Bronchial epithelial cell (primary cell): Measurements from ENCODE around the gene LRRN2. TPM values are rescaled to one million over a fixed set of nuclear protein-coding genes. Genes with fewer than 3 reads are reported as not detected.

Source experiments
- DNase-seq: peaks from one replicate; pipeline ENCODE4 v3.0.0-alpha.2; 2010; ENCODE audit warnings: low read depth
- FAIRE-seq: peaks from 2 replicates; lab custom pipeline; 2011; peaks lifted over from hg19 to GRCh38; lab: Jason Lieb, UNC
- H3K27me3 ChIP-seq: 2 replicates; pipeline ENCODE4 v1.5.1; 2011; ENCODE audit warnings: low read length; ENCODE audit not compliant: control insufficient read depth, insufficient read depth
- H3K36me3 ChIP-seq: 2 replicates; pipeline ENCODE4 v1.5.1; 2011; ENCODE audit warnings: low read length; ENCODE audit not compliant: control insufficient read depth, insufficient read depth
- H3K4me3 ChIP-seq: 2 replicates; pipeline ENCODE4 v1.5.1; 2011; ENCODE audit warnings: mild to moderate bottlenecking, low read depth, low read length, control low read depth
- total RNA-seq: library from RNA; depleted of rRNA; stranded (reverse); fragments of >200 nt; gene quantifications from 2 replicates; pipeline ENCODE4 v1.2.1, GENCODE V29; 2014
- TF ChIP-seq, protein P1 (sequence below): IDR thresholded peaks from 2 replicates; pipeline ENCODE4 v1.5.1; 2011; ENCODE audit warnings: mild to moderate bottlenecking, moderate library complexity, low read length, control low read depth, inconsistent platforms; ENCODE audit not compliant: insufficient read depth, severe bottlenecking

LRRN2 gene
- total RNA-seq, 1 donor from 2014 or later: not detected

DNA sequence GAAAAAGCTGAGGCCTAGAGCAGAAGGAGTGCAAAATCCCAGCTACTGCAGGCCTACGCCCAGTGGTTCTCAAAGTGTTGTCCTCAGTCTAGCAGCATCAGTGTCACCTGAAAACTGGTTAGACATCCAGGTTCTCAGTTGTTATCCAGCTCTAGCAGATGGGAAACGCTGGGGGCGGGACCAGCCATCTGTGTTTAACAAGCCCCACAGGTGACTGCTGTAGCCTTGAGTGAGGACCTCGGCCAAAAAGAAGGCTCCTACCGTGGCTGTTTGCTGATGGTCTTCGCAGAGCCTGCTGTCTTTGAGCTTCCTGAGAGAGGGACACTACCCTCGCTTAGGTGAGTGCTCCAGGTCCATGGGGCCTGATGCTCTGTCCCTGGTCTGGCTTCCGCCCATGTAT is 69.7 kb downstream of the LRRN2 start:
- H3K36me3 ChIP-seq: no peaks in the 10 kb centered on the region
- FAIRE-seq (no peak), DNase-seq (no peak)
- no peak overlapping the region for H3K4me3 ChIP-seq
- TF ChIP-seq, protein P1, sequence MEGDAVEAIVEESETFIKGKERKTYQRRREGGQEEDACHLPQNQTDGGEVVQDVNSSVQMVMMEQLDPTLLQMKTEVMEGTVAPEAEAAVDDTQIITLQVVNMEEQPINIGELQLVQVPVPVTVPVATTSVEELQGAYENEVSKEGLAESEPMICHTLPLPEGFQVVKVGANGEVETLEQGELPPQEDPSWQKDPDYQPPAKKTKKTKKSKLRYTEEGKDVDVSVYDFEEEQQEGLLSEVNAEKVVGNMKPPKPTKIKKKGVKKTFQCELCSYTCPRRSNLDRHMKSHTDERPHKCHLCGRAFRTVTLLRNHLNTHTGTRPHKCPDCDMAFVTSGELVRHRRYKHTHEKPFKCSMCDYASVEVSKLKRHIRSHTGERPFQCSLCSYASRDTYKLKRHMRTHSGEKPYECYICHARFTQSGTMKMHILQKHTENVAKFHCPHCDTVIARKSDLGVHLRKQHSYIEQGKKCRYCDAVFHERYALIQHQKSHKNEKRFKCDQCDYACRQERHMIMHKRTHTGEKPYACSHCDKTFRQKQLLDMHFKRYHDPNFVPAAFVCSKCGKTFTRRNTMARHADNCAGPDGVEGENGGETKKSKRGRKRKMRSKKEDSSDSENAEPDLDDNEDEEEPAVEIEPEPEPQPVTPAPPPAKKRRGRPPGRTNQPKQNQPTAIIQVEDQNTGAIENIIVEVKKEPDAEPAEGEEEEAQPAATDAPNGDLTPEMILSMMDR: no peak
- peaks cover 10% of the 10 kb centered on the region for H3K27me3 ChIP-seq

DNA sequence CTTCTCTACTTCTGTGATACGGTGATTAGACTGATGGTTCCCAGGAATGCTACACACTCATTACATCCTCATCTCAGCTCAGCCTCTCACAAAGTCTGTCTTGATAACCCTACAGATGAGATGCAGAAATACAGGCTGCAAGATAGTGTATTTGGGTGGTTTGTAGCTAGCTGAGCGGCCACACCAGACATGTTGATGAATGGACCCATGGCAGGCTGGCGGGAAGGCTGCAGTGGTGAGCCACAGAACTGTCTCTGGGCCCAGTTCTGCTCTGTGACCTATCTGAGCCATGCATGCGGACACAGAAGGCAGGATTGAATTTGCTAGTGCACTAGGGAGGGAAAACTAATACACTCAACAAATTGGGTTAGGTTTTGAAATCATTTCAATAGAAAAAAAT is 71.9 kb downstream of the LRRN2 start:
- peaks cover 14% of the 10 kb centered on the region for H3K27me3 ChIP-seq
- H3K36me3 ChIP-seq: no peaks in the 10 kb centered on the region
- DNase-seq: no peak
- FAIRE-seq: no peak
- no peak overlapping the region for H3K4me3 ChIP-seq
- TF ChIP-seq, protein P1: no peak

DNA sequence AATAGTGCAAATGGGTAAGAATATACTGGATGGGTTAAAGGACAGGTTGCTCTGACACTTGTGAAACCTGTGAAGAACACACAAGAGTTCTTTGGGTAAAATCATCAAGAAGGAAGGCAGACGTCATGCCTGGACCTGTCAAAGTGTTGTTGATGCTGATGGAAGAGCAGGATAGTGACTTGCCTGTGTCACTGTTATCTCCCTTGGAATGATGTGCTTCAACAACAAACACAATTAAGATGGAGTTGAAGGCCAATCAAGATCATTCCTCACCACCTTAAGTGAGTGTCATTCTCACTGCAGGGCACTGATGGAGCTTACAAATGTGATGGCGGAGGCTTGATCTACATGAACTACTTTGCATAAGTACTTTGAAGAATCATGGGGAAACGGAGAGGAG is 73.2 kb downstream of the LRRN2 start:
- DNase-seq (no peak), FAIRE-seq (no peak)
- peaks cover 15% of the 10 kb centered on the region for H3K27me3 ChIP-seq
- TF ChIP-seq, protein P1: no peak
- H3K36me3 ChIP-seq: no peaks in the 10 kb centered on the region
- no peak overlapping the region for H3K4me3 ChIP-seq

DNA sequence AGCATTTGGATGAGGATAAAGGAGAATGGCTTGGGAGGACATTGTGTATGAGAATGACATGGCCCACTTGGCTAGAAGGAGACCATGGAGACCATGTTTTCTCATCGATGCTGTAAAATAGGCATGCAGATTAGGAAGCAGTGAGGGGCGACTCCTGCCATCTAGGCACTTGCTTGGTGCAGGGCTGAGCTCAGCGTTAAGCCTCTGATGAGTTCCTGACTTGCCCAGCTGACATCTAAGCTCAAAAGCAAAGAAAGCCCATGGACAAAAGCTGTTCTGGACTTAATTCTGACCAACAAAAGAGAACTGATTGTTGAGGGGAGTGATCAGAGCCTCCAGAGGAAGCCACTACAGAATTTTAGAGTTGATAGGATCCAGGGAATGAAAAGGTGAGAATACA is 74.5 kb downstream of the LRRN2 start:
- H3K27me3 ChIP-seq: peaks cover 15% of the 10 kb centered on the region
- TF ChIP-seq, protein P1: no peak
- no peak for FAIRE-seq
- DNase-seq: no peak
- H3K36me3 ChIP-seq: no peaks in the 10 kb centered on the region
- no peak overlapping the region for H3K4me3 ChIP-seq

DNA sequence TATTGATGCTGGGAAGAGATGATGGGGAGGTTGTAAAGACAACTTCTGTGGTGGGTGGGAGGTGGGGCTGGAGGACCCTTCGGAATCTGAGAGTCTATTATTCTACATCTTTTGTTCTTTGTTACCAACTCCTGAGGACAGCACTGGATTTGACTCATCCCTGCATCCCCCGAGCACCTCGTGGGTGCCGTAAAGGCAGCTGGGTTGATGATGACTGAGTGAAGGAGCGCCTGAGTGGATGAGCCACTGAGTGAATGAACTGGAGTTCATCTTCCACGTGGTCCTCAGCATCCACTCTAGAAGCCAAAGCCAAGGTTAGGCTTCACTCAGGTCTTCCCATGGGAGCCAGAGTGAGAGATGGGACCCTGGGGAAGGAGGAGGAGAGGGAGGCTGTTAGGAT is 77.6 kb downstream of the LRRN2 start:
- DNase-seq: no peak
- H3K36me3 ChIP-seq: no peaks in the 10 kb centered on the region
- peaks cover 10% of the 10 kb centered on the region for H3K27me3 ChIP-seq
- FAIRE-seq: no peak
- TF ChIP-seq, protein P1: no peak
- H3K4me3 ChIP-seq: no peak overlapping the region

DNA sequence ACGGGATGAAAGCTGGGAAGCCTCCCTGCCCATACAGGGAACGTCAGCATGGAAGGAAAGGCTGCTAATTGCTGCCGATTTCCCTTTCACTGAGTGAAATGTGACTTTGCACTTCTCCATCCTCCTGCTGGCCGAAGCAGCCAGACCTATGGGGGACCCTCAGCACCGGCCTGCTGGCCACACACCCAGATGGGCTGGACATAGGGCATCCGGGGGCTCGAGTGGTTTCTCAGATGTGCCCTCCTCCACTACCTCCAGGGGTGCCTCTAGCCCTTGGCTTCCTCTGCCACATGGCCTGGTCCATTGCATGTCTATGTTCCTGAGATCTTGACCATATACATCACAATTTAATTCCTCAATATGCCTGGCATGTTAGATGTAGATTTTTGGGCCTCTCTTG is 79.7 kb downstream of the LRRN2 start:
- TF ChIP-seq, protein P1: no peak

More for the DNA sequence above, 79.7 kb downstream of the LRRN2 start:
- DNase-seq (no peak), FAIRE-seq (no peak)
- H3K27me3 ChIP-seq: peaks cover 4% of the 10 kb centered on the region
- H3K4me3 ChIP-seq: no peak overlapping the region
- no peaks in the 10 kb centered on the region for H3K36me3 ChIP-seq
